Neural progenitor cell (in vitro differentiated cells): ENCODE measurements around the gene EFCC1. TPM values are rescaled to one million over a fixed set of nuclear protein-coding genes. Genes with fewer than 3 reads are reported as not detected.

Experiments
- DNase-seq: peaks from one replicate; pipeline ENCODE4 v3.0.0-alpha.2; 2016; ENCODE audit warnings: low spot score
- H2AFZ ChIP-seq: fragments of 200-600 bp; sonication (generic); replicated peaks from 2 replicates; pipeline ENCODE4 v1.6.1; 2016; ENCODE audit warnings: antibody characterized with exemption
- H3F3A ChIP-seq: fragments of 200-600 bp; sonication (generic); 2 replicates; pipeline ENCODE4 v1.6.1; 2016; ENCODE audit warnings: antibody characterized with exemption, low read depth
- H3K27ac ChIP-seq: fragments of 200-600 bp; sonication (generic); 2 replicates; pipeline ENCODE4 v1.5.1; 2016; ENCODE audit warnings: mild to moderate bottlenecking
- H3K27me3 ChIP-seq: fragments of 200-600 bp; sonication (generic); 2 replicates; pipeline ENCODE4 v1.6.1; 2016; ENCODE audit warnings: mild to moderate bottlenecking, moderate library complexity
- H3K36me3 ChIP-seq: fragments of 200-600 bp; sonication (generic); 2 replicates; pipeline ENCODE4 v1.5.1; 2016
- H3K4me1 ChIP-seq: fragments of 200-600 bp; sonication (generic); 2 replicates; pipeline ENCODE4 v1.6.1; 2016; ENCODE audit warnings: mixed run types
- H3K4me2 ChIP-seq: fragments of 200-600 bp; sonication (generic); 2 replicates; pipeline ENCODE4 v1.6.1; 2016
- H3K4me3 ChIP-seq: fragments of 200-600 bp; sonication (generic); 2 replicates; pipeline ENCODE4 v1.5.1; 2016
- H3K79me2 ChIP-seq: fragments of 200-600 bp; sonication (generic); 2 replicates; pipeline ENCODE4 v1.6.1; 2016; ENCODE audit warnings: low read depth
- H3K9ac ChIP-seq: fragments of 200-600 bp; sonication (generic); 2 replicates; pipeline ENCODE4 v1.6.1; 2016
- H3K9me3 ChIP-seq: fragments of 200-600 bp; sonication (generic); 2 replicates; pipeline ENCODE4 v1.5.1; 2016; ENCODE audit warnings: low read depth
- H4K20me1 ChIP-seq: fragments of 200-600 bp; sonication (generic); 2 replicates; pipeline ENCODE4 v1.6.1; 2016; ENCODE audit warnings: low read depth
- H3K27ac Mint-ChIP-seq: 3 replicates; pipeline ENCODE4 v1.8.0; 2021; ENCODE audit warnings: mixed read lengths
- H3K27me3 Mint-ChIP-seq: 2 replicates; pipeline ENCODE4 v1.8.0; 2022; ENCODE audit warnings: low read depth, mild to moderate bottlenecking, inconsistent platforms, moderate library complexity, mixed read lengths; ENCODE audit not compliant: insufficient read depth
- H3K36me3 Mint-ChIP-seq: 3 replicates; pipeline ENCODE4 v1.8.0; 2021; ENCODE audit warnings: mixed read lengths
- H3K4me1 Mint-ChIP-seq: 3 replicates; pipeline ENCODE4 v1.8.0; 2021; ENCODE audit warnings: mixed read lengths
- H3K4me3 Mint-ChIP-seq: 3 replicates; pipeline ENCODE4 v1.8.0; 2021; ENCODE audit warnings: mild to moderate bottlenecking, moderate library complexity, mixed read lengths
- H3K9me3 Mint-ChIP-seq: 3 replicates; pipeline ENCODE4 v1.8.0; 2020; ENCODE audit warnings: mixed read lengths
- CTCF ChIP-seq: fragments of 200-600 bp; sonication (generic); IDR thresholded peaks from 2 replicates; pipeline ENCODE4 v1.5.1; 2017; ENCODE audit warnings: antibody characterized with exemption, mild to moderate bottlenecking
- EZH2 ChIP-seq: fragments of 200-600 bp; sonication (generic); IDR thresholded peaks from 2 replicates; pipeline ENCODE4 v1.6.1; 2017; ENCODE audit warnings: antibody characterized with exemption, mild to moderate bottlenecking, moderate library complexity
- EZH2phosphoT487 ChIP-seq: fragments of 200-600 bp; sonication (generic); IDR thresholded peaks from 2 replicates; pipeline ENCODE4 v1.6.1; 2017; ENCODE audit warnings: antibody characterized with exemption
- total RNA-seq: library from RNA; depleted of rRNA; stranded (reverse); fragments of >200 nt; gene quantifications from 2 replicates; pipeline ENCODE4 v1.2.3, GENCODE V29; 2015; ENCODE audit warnings: low replicate concordance

EFCC1 gene
- total RNA-seq, 1 donor from 2014 or later = 1.1 TPM

- Mint-ChIP-seq H3K9me3 (peaks cover 40% of the 10 kb centered on the region), H3K27ac (no peak overlapping the region), H3K27me3 (peaks cover 3% of the 10 kb centered on the region), H3K4me3 (no peak overlapping the region), H3K4me1 (peaks cover 1% of the 10 kb centered on the region), H3K36me3 (peaks cover 22% of the 10 kb centered on the region)
- TF ChIP-seq EZH2phosphoT487 = no peak
- TF ChIP-seq EZH2 = no peak
- TF ChIP-seq CTCF = no peak
- no peak for DNase-seq
- Histone ChIP-seq H2AFZ (no peak overlapping the region), H3K4me2 (no peak overlapping the region), H3K36me3 (no peaks in the 10 kb centered on the region), H3K4me3 (no peak overlapping the region), H3K79me2 (no peaks in the 10 kb centered on the region), H3K4me1 (no peaks in the 10 kb centered on the region), H3K9ac (no peak overlapping the region), H3K27ac (no peak overlapping the region), H3F3A (no peaks in the 10 kb centered on the region), H3K27me3 (no peaks in the 10 kb centered on the region), H3K9me3 (no peaks in the 10 kb centered on the region), H4K20me1 (no peaks in the 10 kb centered on the region)
Observed at GRCh38 chr3:129046732-129047552, 45.8 kb downstream of the EFCC1 start.

- no peak overlapping the region for H3K4me3 Mint-ChIP-seq
Observed at GRCh38 chr3:129047553-129047839, 46.4 kb downstream of the EFCC1 start.

GRCh38 chr3:129050556-129051295 lies 49.6 kb downstream of the EFCC1 start:
- no peak overlapping the region for H3K4me3 Mint-ChIP-seq
- no peak overlapping the region for H3K27ac Mint-ChIP-seq
- peaks cover 6% of the 10 kb centered on the region for H3K36me3 Mint-ChIP-seq
- H3K79me2 ChIP-seq = no peaks in the 10 kb centered on the region
- H4K20me1 ChIP-seq = no peaks in the 10 kb centered on the region
- no peak overlapping the region for H2AFZ ChIP-seq
- peaks cover 25% of the 10 kb centered on the region for H3K4me1 Mint-ChIP-seq
- H3K27ac ChIP-seq = no peak overlapping the region
- no peak overlapping the region for H3K4me3 ChIP-seq
- H3K4me2 ChIP-seq = no peak overlapping the region
- H3K27me3 Mint-ChIP-seq = no peaks in the 10 kb centered on the region
- peaks cover 14% of the 10 kb centered on the region for H3K9me3 Mint-ChIP-seq
- no peak overlapping the region for H3K9ac ChIP-seq
- H3K27me3 ChIP-seq = no peaks in the 10 kb centered on the region
- TF ChIP-seq EZH2 = no peak
- no peak for TF ChIP-seq CTCF
- TF ChIP-seq EZH2phosphoT487 = no peak
- no peaks in the 10 kb centered on the region for H3K9me3 ChIP-seq
- DNase-seq = no peak
- H3K4me1 ChIP-seq = no peaks in the 10 kb centered on the region
- H3K36me3 ChIP-seq = no peaks in the 10 kb centered on the region
- no peaks in the 10 kb centered on the region for H3F3A ChIP-seq

More at GRCh38 chr3:129047553-129047839, 46.4 kb downstream of the EFCC1 start:
- H3K9ac ChIP-seq = no peak overlapping the region
- no peaks in the 10 kb centered on the region for H3K27me3 ChIP-seq
- Mint-ChIP-seq H3K4me1 (peaks cover 4% of the 10 kb centered on the region), H3K27ac (no peak overlapping the region), H3K9me3 (peaks cover 35% of the 10 kb centered on the region), H3K27me3 (peaks cover 3% of the 10 kb centered on the region), H3K36me3 (peaks cover 16% of the 10 kb centered on the region)
- H3K4me1 ChIP-seq = no peaks in the 10 kb centered on the region
- no peak overlapping the region for H3K27ac ChIP-seq
- DNase-seq = no peak
- TF ChIP-seq EZH2phosphoT487 (no peak), EZH2 (no peak), CTCF (no peak)
- no peaks in the 10 kb centered on the region for H3K36me3 ChIP-seq
- no peaks in the 10 kb centered on the region for H3K79me2 ChIP-seq
- H3K4me2 ChIP-seq = no peak overlapping the region
- no peaks in the 10 kb centered on the region for H4K20me1 ChIP-seq
- no peak overlapping the region for H3K4me3 ChIP-seq
- H3F3A ChIP-seq = no peaks in the 10 kb centered on the region
- no peaks in the 10 kb centered on the region for H3K9me3 ChIP-seq
- no peak overlapping the region for H2AFZ ChIP-seq
